ENCODE measurements around the gene CD52.

CD52 gene

GRCh38 chr1:26280333-26281042, 37.3 kb upstream of the CD52 start:
- peak overlapping the region; percentile 85 for H3K4me3 Mint-ChIP-seq
- H3K4me1 Mint-ChIP-seq (ENCODE audit: low read depth) = peaks cover 79% of the 10 kb centered on the region
- H3K9me3 Mint-ChIP-seq = no peaks in the 10 kb centered on the region
- DNase-seq (ENCODE audit: low spot score) = no peak
- peak overlapping the region; percentile 93 for H3K27ac Mint-ChIP-seq
- no peaks in the 10 kb centered on the region for H3K27me3 Mint-ChIP-seq (ENCODE audit: low read depth)
- peaks cover 75% of the 10 kb centered on the region for H3K36me3 Mint-ChIP-seq (ENCODE audit: low read depth)

DNA sequence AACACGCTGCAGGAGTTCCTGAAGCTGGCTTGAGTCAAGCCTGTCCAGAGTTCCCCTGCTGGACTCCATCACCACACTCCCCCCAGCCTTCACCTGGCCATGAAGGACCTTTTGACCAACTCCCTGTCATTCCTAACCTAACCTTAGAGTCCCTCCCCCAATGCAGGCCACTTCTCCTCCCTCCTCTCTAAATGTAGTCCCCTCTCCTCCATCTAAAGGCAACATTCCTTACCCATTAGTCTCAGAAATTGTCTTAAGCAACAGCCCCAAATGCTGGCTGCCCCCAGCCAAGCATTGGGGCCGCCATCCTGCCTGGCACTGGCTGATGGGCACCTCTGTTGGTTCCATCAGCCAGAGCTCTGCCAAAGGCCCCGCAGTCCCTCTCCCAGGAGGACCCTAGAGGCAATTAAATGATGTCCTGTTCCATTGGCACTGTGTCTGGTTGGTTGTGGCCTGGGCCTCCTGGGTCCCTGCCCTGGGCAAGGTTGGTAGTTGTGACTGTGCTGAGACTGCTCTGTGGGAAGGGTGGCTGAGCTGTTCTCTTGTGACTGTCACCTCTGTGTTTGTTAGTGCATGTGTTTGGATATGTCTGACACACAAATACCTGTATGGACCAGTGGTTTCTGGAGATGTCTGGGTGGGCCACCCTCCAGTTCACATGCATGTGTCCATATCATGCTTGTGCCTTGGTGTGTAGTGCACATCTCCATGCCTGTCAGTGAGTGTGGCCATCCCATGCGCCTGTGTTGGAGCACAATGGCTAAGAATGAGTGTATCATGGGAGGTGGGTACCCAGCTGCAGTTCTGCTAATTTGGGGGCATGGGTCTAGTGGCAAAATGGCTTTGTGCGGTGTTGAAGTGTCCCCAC, 36.4 kb upstream of the CD52 start:
- DNase-seq (ENCODE audit: low spot score) = no peak
- no peaks in the 10 kb centered on the region for H3K9me3 Mint-ChIP-seq
- peaks cover 72% of the 10 kb centered on the region for H3K36me3 Mint-ChIP-seq (ENCODE audit: low read depth)
- H3K27ac Mint-ChIP-seq = peak overlapping the region; percentile 73
- no peaks in the 10 kb centered on the region for H3K27me3 Mint-ChIP-seq (ENCODE audit: low read depth)
- H3K4me1 Mint-ChIP-seq (ENCODE audit: low read depth) = peaks cover 80% of the 10 kb centered on the region
- peak overlapping the region; percentile 85 for H3K4me3 Mint-ChIP-seq

GRCh38 chr1:26281971-26282370, 35.8 kb upstream of the CD52 start:
- Mint-ChIP-seq H3K9me3 (no peaks in the 10 kb centered on the region), H3K36me3 (ENCODE audit: low read depth) (peaks cover 66% of the 10 kb centered on the region)

DNA sequence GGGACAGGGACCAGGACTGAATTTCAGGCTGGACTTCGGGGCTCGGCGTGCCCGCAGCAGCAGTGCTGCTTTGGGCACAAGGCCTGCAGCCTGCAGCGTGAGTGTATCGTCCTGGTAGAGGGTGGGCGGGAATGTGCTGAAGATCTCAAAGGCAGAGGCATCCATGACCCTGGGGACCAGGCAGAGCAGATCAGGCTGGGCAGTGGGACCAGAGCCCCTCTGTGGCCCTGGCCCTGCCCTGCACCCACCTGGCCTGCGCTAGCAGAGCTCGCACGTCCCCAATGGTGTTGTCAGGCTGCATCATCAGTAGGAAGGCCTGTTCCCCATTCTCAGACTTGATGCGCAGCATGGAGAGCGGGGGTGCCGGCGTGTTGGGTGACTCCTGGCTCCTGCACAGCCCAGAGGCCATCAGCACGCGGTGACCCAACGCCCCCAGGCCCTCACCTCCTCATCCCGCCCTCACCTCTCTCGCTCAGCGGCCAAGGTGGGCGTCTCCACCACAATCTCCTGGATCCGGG, 35.3 kb upstream of the CD52 start:
- Mint-ChIP-seq H3K4me1 (ENCODE audit: low read depth) (peaks cover 78% of the 10 kb centered on the region), H3K27me3 (ENCODE audit: low read depth) (no peaks in the 10 kb centered on the region), H3K4me3 (peak overlapping the region; percentile 88), H3K36me3 (ENCODE audit: low read depth) (peaks cover 62% of the 10 kb centered on the region), H3K27ac (peak overlapping the region; percentile 97), H3K9me3 (no peaks in the 10 kb centered on the region)
- DNase-seq (ENCODE audit: low spot score) = no peak

More at GRCh38 chr1:26281971-26282370, 35.8 kb upstream of the CD52 start:
- Mint-ChIP-seq H3K4me3 (peak overlapping the region; percentile 88), H3K4me1 (ENCODE audit: low read depth) (peaks cover 78% of the 10 kb centered on the region), H3K27me3 (ENCODE audit: low read depth) (no peaks in the 10 kb centered on the region), H3K27ac (peak overlapping the region; percentile 73)
- no peak for DNase-seq (ENCODE audit: low spot score)

- Mint-ChIP-seq H3K27me3 (ENCODE audit: low read depth) (no peaks in the 10 kb centered on the region), H3K36me3 (ENCODE audit: low read depth) (peaks cover 53% of the 10 kb centered on the region), H3K27ac (peak overlapping the region; percentile 97)
Measured at GRCh38 chr1:26283279-26283853, 34.4 kb upstream of the CD52 start.

DNA sequence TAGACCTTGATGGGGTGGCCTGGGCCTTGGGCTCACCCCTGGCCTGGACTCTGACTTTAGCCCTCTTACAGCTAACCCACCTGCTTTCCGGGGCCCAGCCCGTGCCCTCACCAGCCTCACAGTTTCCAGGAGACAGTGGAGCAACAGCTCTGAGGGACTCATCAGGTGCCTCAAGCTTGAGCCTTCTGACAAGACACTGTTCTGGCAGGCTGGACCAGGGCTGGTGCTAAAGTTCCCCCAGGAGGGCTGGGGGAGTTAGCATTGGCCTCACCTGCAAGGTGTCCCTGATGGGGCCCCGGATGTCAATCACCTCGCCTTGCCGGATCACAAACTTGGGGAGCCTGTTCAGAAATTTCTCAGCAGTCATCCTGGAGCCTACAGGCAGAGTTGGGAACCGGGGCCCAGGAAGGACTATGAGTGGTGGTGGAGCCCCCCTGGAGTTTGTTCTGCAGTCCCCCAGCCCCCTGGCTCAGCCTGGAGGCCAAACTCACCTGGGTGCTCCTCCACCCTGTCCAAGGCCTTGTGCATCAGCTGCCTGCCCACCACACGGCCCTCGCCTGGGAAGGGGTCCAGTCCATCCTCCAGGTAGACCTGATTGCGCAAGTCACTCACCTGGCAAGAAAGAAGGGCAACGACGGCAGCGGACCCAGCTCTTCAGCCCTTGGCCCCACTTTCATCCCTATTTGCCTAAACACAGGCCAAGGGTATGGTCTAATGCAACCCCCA, 33.7 kb upstream of the CD52 start:
- no peaks in the 10 kb centered on the region for H3K27me3 Mint-ChIP-seq (ENCODE audit: low read depth)
- DNase-seq (ENCODE audit: low spot score) = no peak
- peaks cover 48% of the 10 kb centered on the region for H3K36me3 Mint-ChIP-seq (ENCODE audit: low read depth)
- H3K9me3 Mint-ChIP-seq = no peaks in the 10 kb centered on the region
- peaks cover 78% of the 10 kb centered on the region for H3K4me1 Mint-ChIP-seq (ENCODE audit: low read depth)
- peak overlapping the region; percentile 88 for H3K4me3 Mint-ChIP-seq
- H3K27ac Mint-ChIP-seq = peak overlapping the region; percentile 97

More at GRCh38 chr1:26283279-26283853, 34.4 kb upstream of the CD52 start:
- Mint-ChIP-seq H3K9me3 (no peaks in the 10 kb centered on the region), H3K4me1 (ENCODE audit: low read depth) (peaks cover 78% of the 10 kb centered on the region), H3K4me3 (peak overlapping the region; percentile 88)
- DNase-seq (ENCODE audit: low spot score) = no peak

GRCh38 chr1:26284597-26285347, 33.0 kb upstream of the CD52 start:
- peak; percentile 97 for DNase-seq (ENCODE audit: low spot score)
- no peaks in the 10 kb centered on the region for H3K27me3 Mint-ChIP-seq (ENCODE audit: low read depth)

GRCh38 chr1:26285366-26286063, 32.2 kb upstream of the CD52 start:
- H3K4me1 Mint-ChIP-seq (ENCODE audit: low read depth) = peaks cover 89% of the 10 kb centered on the region
- H3K27ac Mint-ChIP-seq = peak overlapping the region; percentile 97
- H3K36me3 Mint-ChIP-seq (ENCODE audit: low read depth) = peaks cover 43% of the 10 kb centered on the region
- no peak for DNase-seq (ENCODE audit: low spot score)
- H3K9me3 Mint-ChIP-seq = no peaks in the 10 kb centered on the region
- no peaks in the 10 kb centered on the region for H3K27me3 Mint-ChIP-seq (ENCODE audit: low read depth)
- peak overlapping the region; percentile 88 for H3K4me3 Mint-ChIP-seq

More at GRCh38 chr1:26284597-26285347, 33.0 kb upstream of the CD52 start:
- Mint-ChIP-seq H3K27ac (peak overlapping the region; percentile 97), H3K4me3 (peak overlapping the region; percentile 88), H3K4me1 (ENCODE audit: low read depth) (peaks cover 81% of the 10 kb centered on the region), H3K36me3 (ENCODE audit: low read depth) (peaks cover 43% of the 10 kb centered on the region), H3K9me3 (no peaks in the 10 kb centered on the region)

GRCh38 chr1:26286064-26286416, 31.7 kb upstream of the CD52 start:
- Mint-ChIP-seq H3K27ac (peak overlapping the region; percentile 97), H3K4me1 (ENCODE audit: low read depth) (peaks cover 88% of the 10 kb centered on the region), H3K27me3 (ENCODE audit: low read depth) (no peaks in the 10 kb centered on the region), H3K36me3 (ENCODE audit: low read depth) (peaks cover 39% of the 10 kb centered on the region), H3K4me3 (peak overlapping the region; percentile 79), H3K9me3 (no peaks in the 10 kb centered on the region)
- no peak for DNase-seq (ENCODE audit: low spot score)

GRCh38 chr1:26287033-26287711, 30.6 kb upstream of the CD52 start:
- no peaks in the 10 kb centered on the region for H3K9me3 Mint-ChIP-seq
- DNase-seq (ENCODE audit: low spot score) = peak; percentile 68
- H3K27ac Mint-ChIP-seq = peak overlapping the region; percentile 97
- peaks cover 32% of the 10 kb centered on the region for H3K36me3 Mint-ChIP-seq (ENCODE audit: low read depth)
- no peaks in the 10 kb centered on the region for H3K27me3 Mint-ChIP-seq (ENCODE audit: low read depth)
- H3K4me3 Mint-ChIP-seq = peak overlapping the region; percentile 79
- H3K4me1 Mint-ChIP-seq (ENCODE audit: low read depth) = peaks cover 86% of the 10 kb centered on the region

GRCh38 chr1:26287811-26288210, 29.9 kb upstream of the CD52 start:
- Mint-ChIP-seq H3K4me3 (peak overlapping the region; percentile 79), H3K4me1 (ENCODE audit: low read depth) (peaks cover 81% of the 10 kb centered on the region), H3K9me3 (no peaks in the 10 kb centered on the region), H3K27ac (peak overlapping the region; percentile 97), H3K36me3 (ENCODE audit: low read depth) (peaks cover 27% of the 10 kb centered on the region), H3K27me3 (ENCODE audit: low read depth) (no peaks in the 10 kb centered on the region)
- no peak for DNase-seq (ENCODE audit: low spot score)

DNA sequence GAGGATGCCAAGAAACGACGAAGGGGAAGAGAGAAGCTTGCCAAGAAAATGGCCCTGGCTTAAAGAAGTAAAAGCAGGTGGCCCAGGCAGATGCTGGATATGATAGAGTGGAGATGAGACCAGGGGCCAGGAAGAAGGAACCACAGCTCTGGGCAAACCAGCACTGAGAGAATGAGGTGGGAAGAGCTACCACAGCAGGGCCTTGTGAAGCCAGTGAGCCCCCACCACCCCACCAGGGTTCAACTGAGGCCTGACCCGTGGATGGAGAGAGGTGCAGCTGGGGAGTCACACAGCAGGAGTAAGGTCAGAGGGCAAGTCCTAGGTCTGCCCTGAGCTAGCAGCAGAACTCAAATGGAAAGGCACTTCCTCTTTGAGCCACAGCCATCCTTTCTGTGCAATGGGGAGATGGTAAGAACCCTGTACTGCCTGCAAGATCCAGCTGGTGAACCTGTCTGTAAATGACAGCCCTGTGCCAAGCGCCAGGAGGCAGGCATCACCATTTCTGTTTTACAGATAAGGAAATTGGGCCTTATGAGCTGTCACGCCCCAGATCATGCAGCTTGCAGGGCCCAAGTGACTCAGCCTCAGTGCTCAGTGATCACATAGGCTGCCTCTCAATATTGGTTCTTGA, 29.3 kb upstream of the CD52 start:
- Mint-ChIP-seq H3K4me1 (ENCODE audit: low read depth) (peaks cover 75% of the 10 kb centered on the region), H3K27me3 (ENCODE audit: low read depth) (no peaks in the 10 kb centered on the region), H3K27ac (peak overlapping the region; percentile 97), H3K9me3 (no peaks in the 10 kb centered on the region), H3K4me3 (peak overlapping the region; percentile 79), H3K36me3 (ENCODE audit: low read depth) (peaks cover 24% of the 10 kb centered on the region)
- peak; percentile 76 for DNase-seq (ENCODE audit: low spot score)

Data from T-helper 2 cell treated with Interferon-gamma antibody and Interleukin-4, amounts not matched to agents 5 μg/mL and 100 μg/mL, for 36 hours (primary cell).